Body of pancreas (tissue), 4 donors: Measurements from ENCODE around the gene MLXIP.

Experiments
- CTCF ChIP-seq, 7 experiments: fragments of 450-650 bp in 4 of 7; fragments of 200-600 bp in 3 of 7; sonication (generic) in 3 of 7; IDR thresholded peaks; one replicate each; pipeline ENCODE4 v1.5.1; 2016 to 2019; ENCODE audit warnings: antibody characterized with exemption in 7 of 7
- POLR2A ChIP-seq, 3 donors: fragments of 450-650 bp; IDR thresholded peaks; one replicate each; pipeline ENCODE4 v1.6.1; 2016; ENCODE audit warnings: antibody characterized with exemption in 3 of 3, mild to moderate bottlenecking in 2 of 3

- TF ChIP-seq CTCF (IDR thresholded peaks at IDR 0.05) (no peak), POLR2A (IDR thresholded peaks at IDR 0.05) (no peak)
These were observed 45.8 kb downstream of the MLXIP start for GRCh38 chr12:122124370-122124769.
